HG02840 (cell line): ENCODE results near the gene DIP2C.

Source experiments
- ATAC-seq: cut with Tn5 transposase; IDR thresholded peaks from one replicate; pipeline ENCODE4 v1.9.1; 2021; ENCODE audit warnings: mild to moderate bottlenecking, moderate library complexity, moderate number of reproducible peaks; ENCODE audit not compliant: unreplicated experiment, low FRiP score

The DIP2C gene, protein sequence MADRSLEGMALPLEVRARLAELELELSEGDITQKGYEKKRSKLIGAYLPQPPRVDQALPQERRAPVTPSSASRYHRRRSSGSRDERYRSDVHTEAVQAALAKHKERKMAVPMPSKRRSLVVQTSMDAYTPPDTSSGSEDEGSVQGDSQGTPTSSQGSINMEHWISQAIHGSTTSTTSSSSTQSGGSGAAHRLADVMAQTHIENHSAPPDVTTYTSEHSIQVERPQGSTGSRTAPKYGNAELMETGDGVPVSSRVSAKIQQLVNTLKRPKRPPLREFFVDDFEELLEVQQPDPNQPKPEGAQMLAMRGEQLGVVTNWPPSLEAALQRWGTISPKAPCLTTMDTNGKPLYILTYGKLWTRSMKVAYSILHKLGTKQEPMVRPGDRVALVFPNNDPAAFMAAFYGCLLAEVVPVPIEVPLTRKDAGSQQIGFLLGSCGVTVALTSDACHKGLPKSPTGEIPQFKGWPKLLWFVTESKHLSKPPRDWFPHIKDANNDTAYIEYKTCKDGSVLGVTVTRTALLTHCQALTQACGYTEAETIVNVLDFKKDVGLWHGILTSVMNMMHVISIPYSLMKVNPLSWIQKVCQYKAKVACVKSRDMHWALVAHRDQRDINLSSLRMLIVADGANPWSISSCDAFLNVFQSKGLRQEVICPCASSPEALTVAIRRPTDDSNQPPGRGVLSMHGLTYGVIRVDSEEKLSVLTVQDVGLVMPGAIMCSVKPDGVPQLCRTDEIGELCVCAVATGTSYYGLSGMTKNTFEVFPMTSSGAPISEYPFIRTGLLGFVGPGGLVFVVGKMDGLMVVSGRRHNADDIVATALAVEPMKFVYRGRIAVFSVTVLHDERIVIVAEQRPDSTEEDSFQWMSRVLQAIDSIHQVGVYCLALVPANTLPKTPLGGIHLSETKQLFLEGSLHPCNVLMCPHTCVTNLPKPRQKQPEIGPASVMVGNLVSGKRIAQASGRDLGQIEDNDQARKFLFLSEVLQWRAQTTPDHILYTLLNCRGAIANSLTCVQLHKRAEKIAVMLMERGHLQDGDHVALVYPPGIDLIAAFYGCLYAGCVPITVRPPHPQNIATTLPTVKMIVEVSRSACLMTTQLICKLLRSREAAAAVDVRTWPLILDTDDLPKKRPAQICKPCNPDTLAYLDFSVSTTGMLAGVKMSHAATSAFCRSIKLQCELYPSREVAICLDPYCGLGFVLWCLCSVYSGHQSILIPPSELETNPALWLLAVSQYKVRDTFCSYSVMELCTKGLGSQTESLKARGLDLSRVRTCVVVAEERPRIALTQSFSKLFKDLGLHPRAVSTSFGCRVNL (N-terminal part only)

DNA sequence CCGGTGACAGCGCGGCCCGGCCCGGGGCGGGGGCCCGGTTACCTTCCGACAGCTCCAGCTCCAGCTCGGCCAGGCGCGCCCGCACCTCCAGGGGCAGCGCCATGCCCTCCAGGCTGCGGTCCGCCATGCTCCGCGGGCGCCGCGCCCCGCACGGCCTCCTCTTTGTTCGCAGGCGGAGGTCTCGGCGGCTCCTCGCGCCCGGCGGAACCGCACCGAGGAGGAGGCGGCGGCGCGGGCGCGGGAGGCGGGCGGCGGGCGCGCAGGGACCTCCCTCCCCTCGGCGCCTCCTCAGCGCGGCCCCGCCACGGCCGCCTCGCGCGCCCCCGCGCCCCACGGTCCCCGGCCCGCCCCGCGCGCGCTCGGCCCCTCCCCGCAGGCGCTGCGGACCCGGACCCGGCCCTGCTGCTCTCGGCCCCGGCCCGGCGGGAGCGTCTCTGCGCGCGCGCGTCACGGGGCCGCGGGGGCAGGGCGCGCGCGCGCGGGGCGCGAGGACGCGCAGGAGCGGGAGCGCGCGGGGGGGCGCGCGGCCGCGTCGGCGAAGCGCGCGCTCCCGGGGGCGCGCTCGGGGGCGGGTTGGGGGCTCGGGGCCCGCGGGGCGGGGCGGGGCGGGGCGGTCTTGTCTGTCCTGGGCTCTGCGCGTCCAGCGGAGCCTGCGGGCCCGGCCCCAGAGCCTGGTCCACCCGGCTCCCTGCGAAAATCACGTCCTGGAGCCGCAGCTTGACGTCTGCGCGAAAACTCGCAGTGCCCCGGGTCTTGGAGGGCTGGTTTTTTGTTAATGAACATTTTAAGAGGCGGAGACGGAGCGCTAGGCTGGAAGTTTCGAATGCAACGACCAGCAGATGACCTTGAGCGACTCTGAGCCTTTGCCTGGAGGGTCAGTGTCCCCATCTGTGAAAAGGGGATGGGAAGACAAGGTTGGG lies at the start of gene DIP2C:
Gene DIP2C, minus strand, starts transcription at position 217 of the 920 bp plus-strand sequence. Its CDS starts 90 bp downstream, at position 127.
- ATAC-seq, result no peak

DNA sequence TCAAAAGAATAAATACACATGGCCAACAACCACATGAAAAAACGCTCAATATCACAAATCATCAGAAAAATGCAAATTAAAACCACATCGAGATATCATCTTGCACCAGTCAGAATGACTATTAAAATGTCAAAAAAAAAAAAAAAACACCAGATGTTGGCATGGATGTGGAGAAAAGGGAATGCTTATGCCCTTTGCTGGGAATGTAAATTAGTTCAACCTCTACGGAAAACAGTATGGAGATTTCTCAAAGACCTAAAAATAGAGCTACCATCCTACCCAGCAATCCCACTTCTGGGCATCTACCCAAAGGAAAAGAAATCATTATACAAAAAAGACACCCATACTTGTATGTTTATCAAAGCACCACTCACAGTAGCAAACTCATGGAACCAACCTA lies 45.0 kb upstream of the DIP2C start:
- ATAC-seq, result no peak

- ATAC-seq, result no peak
Observed at GRCh38 chr10:733086-733485, 43.6 kb upstream of the DIP2C start.

DNA sequence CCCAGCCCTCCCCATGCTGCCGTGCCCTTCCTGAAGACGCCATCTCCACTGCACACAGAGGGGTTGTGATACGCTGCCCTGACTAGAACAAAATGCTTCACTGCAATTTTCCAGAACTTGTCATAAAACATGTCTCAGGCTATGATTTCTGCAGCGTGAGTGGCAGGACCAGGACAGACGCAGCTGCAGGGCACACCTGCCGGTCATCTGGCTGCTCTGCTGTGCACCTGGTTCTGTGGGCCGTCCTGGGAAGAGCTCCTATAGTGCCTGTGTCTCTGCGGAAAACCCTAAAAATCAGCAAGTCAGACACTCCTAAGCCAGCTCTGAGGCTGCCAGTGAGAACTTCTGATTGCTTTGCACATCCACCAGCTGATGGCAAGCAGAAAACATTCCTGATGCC lies 39.7 kb upstream of the DIP2C start:
- ATAC-seq, result no peak

DNA sequence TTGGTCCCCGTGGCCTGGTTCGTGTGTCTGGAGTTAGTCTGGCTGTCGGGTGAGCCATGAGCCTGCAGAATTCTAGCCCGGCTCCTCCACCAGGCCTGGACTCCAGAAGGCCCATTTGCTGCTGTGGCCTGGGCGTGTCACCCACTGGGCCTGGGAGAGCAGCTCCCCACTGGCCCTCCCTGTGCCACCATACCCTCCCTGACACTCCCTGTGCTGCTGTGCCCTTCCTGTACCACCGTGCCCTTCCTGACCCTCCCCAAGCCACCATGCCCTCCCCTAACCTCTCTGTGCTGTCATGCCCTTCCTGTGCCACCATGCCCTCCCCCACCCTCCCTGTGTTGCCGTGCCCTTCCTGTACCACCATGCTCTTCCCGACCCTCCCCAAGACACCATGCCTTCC lies 39.1 kb upstream of the DIP2C start:
- ATAC-seq, result no peak

- no peak for ATAC-seq
Observed at GRCh38 chr10:727162-727790, 37.8 kb upstream of the DIP2C start.

DNA sequence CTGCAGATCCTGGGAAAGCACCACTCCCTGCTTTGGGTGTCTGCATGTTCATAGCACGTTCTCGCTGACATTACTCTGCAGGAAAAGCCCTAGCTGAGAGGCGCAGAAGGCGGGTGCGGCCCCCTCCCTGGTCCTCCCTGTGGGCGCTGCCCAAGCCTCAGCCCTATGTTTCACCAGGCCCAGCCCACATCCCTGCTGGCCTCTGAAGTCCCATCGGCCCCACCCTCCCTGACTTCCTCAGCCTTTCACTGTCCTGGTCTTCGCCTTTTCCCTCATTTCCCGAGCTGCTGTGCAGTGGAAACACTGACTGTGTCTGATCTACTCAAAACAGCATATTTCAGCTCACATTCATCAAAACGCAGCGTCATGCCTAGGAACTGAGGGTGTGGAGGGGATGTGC lies 36.3 kb upstream of the DIP2C start:
- no peak for ATAC-seq

- ATAC-seq, result no peak
Observed at GRCh38 chr10:725302-725701, 35.8 kb upstream of the DIP2C start.

DNA sequence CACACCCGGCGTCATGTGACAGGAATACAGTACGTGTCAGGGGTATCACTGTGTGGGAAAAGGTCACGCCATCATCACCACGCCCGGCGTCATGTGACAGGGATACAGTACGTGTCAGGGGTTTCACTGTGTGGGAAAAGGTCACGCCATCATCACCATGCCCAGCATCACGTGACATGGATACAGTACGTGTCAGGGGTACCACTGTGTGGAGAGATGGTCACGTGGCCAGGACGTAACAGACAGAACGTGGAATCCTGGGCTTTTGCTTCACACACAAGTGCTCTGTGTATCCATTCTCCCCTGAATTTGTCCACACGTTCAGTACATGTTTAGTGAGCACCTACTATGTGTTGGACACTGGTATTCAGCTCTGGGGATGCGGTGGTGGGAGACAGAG lies 34.5 kb upstream of the DIP2C start:
- ATAC-seq, result no peak

DNA sequence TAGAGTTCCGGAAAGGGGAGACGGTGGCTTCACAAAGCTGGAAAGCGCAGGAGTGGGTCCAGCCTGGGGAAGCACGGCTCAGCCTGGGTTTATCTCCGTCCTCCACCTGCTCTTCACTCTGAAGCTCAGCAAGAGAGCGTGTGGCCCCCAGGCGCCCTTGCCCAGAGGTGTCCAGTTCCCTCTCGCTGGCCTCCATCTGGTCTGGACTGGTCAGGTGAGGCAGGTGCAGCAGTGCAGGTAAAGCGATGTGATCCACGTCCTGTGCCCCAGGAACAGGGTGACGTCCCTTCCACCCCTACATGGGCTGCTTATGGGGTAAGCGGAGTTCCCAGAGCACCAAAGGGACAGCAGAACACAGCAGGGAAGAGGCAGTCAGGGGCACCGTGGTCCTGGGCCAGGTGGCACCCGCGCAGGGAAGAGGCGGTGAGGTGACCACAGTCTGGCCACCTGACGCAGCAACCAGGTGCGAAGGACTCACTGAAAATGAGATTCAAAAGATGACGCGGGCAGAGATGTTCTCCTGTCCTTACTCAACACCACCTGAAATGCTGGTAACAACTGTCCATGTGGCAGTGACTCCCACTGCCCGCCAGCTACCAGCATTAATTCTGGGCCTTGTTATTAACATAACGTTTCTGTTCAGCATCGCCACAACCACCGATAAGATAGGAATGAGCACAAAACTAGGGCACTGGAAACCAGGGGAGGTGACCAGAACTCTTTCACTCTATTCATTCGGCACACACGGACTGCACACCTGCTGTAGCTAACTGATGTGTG lies 33.0 kb upstream of the DIP2C start:
- ATAC-seq, result no peak

- no peak for ATAC-seq
Observed at GRCh38 chr10:718143-718700, 28.8 kb upstream of the DIP2C start.

GRCh38 chr10:717458-717857 lies 28.0 kb upstream of the DIP2C start:
- no peak for ATAC-seq

DNA sequence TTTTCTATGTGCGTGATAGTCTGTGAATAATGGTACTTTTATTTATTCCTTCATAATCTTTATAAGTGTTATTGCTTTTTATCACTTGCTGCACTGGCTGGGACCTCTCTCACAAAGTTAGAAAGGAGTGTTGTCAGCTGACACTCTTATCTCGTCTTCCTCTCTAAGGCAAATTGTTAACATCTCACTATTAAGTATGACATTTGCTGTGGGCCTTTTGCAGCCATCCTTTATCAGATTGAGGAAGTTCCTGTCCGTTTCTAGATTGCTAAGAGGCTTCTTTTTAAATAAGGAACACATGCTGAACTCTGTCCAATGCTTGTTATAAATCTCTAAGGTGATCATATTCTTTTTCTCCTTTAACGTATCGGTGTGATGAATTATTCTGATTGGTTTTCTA lies 27.4 kb upstream of the DIP2C start:
- no peak for ATAC-seq

DNA sequence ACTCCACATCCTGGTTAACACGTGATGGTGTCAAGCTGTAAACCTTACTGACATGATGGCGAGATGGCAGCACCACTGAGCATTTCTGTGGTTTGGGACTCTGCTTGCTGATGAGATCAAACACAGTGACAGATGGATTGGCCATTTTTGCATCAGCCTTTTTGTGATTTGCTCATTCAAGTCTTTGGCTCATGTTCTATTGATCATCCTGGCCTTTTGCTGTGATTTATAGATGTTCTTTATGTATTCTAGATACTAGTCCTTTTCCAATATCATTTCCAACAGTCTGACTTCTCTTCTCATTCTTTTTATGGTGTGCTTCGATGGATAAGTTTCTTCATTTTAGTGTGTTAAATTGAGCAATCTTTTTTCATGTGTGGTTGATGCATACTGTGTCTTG lies 24.7 kb upstream of the DIP2C start:
- no peak for ATAC-seq

DNA sequence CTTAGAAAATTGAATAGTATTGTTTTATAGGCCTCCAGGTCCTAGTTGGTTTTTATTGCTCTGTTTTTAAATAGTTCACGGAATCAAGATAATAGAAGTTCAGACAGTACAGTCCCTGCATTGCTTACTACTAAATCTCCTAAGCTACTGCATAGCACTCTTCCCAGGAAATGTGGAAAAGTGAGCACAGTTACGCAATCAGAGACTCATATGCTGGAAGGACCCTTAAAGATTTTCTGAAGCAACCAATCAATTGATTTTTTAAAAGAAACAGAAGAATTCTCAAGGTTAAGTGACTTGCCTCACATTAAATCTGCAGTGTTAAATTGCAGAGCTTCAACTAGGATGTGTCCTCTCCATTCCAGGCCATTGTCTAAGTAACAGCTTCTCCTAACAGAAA lies 23.1 kb upstream of the DIP2C start:
- ATAC-seq, result no peak

DNA sequence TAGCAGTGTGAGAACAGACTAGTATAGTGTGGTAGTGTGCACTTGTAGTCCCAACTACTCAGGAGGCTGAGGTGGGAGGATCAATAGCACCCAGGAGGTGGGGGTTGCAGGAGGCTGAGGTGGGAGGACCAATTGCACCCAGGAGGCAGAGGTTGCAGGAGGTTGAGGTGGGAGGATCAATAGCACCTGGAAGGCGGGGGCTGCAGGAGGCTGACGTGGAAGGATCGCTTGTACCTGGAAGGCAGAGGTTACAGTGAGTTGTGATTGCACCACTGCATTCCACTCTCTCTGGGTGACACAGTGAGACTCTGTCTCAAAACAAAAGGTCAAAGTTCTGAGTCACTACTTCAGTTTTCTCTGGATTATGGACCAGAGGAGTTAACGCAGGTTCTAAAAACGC lies 22.6 kb upstream of the DIP2C start:
- no peak for ATAC-seq

DNA sequence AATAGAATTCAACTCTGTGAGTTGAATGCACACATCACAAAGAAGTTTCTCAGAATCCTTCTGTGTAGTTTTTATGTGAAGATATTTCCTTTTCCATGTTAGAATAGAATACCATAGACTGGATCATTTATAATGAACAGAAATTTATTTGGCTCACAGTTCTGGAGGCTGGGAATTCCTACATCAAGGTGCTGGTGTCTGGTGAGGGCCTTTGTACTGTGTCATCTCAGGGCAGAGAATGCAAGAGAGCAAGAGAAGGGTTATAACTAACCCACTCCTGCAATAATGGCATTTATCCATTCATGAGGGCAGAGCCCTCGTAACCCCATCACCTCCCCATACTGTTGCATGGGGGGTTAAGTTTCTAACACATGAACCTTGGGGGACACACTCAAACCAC lies 18.4 kb upstream of the DIP2C start:
- no peak for ATAC-seq

DNA sequence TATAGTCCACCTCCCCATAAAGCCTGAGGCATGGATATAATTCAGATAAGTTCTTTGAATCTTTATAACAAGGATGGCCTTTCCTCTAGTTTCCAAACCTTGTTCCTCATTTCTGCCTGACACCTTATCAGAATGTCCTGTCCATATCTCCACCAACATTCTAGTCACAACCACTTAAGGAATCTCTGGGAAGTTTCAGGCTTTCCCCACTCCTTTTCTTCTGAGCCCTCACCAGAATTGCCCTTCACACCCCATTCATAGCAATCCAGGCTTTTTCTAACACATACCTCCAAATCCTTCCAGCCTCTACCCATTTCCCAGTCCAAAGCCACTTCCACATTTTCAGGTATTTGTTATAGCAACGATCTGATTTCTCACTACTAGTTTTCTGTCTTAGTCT lies 18.0 kb upstream of the DIP2C start:
- ATAC-seq, result no peak
